ENCODE measurements around the gene VPS33B.
A peak's percentile ranks its signal among the peaks of the same experiment; 100 is the strongest.
"Not testable (repeated sequence)": the region's sequence is repeated elsewhere in the genome, so short reads cannot be mapped to it uniquely, and the experiment has no call there.

VPS33B gene

DNA sequence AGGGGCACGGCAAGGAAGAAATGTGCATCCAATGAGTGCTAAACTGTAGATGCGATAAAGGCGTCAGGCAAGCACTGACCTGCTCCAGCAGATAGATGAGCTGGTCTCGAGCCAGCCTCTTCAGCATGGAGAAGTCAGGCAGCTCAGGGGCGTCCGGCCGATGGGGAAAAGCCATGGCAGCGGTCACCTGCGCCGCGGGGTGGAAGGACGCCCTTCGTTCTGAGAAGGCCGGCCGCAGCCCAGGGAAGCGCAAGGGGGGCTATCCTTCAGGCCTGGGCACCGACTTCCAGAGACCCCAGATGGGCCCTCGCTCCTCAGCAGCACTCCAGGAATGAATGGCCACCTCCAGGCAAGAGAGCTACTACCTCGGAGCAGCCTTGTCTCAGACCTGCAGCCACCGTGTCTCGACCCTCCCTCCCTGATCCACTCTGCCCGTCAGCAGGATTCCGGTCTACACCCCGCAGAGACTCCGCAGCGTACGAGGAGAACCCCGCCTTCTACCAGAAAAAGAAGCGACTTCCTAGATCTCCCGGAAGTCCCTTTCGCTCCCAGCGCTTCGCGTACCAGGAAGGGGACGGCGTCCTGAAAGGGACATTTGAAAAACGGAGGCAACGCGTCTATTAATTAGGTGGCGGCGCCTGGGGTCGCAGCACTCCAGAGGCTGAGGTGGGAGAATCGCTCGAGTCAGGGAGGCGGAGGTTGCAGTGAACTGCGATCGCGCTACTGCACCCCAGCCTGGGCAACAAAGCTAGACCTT is at the start of gene VPS33B:
Gene VPS33B (minus strand): TSS at position 520 of the 757 bp plus-strand sequence. CDS start 345 bp downstream, at position 175.
- FAIRE-seq (no peak), DNase-seq (ENCODE audit: low spot score) (peak; percentile 71)

- DNase-seq (ENCODE audit: low spot score): no peak
- FAIRE-seq: no peak
Measured at GRCh38 chr15:91072161-91072560, 49.8 kb upstream of the VPS33B start.

- DNase-seq (ENCODE audit: low spot score) (no peak), FAIRE-seq (no peak)
Measured at GRCh38 chr15:91070872-91071271, 48.5 kb upstream of the VPS33B start.

GRCh38 chr15:91068966-91069365 is 46.6 kb upstream of the VPS33B start:
- DNase-seq (ENCODE audit: low spot score) (no peak), FAIRE-seq (no peak)

DNA sequence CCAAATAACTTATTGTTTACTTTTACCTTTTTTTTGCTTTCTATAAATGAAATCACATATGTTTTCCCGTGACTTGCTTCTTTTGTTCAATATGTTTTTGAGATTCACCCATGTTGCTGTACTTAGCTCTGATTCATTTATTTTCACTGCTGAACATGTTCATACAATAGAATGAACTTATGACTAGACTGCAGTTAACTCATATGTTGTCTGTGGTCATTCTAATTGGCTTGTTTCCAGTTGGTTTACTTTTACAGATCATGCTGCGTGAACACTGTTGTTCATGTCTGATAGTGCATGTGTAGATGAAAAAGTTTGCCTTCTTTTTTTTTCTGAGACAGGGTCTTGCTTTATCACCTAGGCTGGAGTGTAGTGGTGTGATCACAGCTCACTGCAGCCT is 46.0 kb upstream of the VPS33B start:
- FAIRE-seq (no peak), DNase-seq (ENCODE audit: low spot score) (no peak)

DNA sequence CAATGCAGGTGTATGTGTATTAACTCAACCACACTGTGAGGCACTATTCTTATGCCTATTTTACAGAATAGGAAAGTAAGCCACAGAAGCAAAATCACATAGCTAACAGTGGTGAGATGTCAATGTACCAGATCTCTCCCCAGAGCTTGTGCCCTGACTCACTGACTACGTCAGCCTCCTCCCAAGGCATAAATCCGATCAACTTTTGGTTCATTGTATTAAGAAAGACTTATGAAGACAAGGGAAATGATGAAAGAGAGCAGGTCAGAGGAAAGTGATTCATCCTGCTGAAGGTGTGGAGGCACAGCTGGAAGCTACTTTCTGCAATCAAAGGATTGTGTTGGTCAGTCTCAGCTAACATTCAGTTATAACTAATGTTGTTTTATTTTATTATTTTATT is 44.6 kb upstream of the VPS33B start:
- FAIRE-seq (no peak), DNase-seq (ENCODE audit: low spot score) (no peak)

- DNase-seq (ENCODE audit: low spot score): no peak
- FAIRE-seq: no peak
Measured at GRCh38 chr15:91065505-91065904, 43.1 kb upstream of the VPS33B start.

DNA sequence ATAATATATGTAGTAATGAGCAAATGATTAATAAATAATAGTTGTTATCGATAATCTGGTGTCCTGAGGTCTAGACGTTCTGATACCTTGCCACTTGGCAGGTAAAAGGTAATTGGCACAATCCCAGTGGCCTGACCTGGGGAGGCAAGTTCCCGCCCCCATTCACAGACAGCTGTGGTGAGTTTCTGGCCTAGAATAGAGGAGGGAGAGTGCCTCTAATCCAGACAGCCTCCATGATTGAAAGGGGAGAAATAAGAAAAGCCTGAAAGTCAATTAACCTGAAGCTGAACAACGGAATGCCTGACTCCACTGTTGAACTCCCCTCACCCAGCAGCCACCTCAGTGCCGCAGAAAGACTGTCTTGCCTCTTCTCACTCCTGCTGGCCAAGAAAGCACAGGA is 39.6 kb upstream of the VPS33B start:
- DNase-seq (ENCODE audit: low spot score) (no peak), FAIRE-seq (no peak)

DNA sequence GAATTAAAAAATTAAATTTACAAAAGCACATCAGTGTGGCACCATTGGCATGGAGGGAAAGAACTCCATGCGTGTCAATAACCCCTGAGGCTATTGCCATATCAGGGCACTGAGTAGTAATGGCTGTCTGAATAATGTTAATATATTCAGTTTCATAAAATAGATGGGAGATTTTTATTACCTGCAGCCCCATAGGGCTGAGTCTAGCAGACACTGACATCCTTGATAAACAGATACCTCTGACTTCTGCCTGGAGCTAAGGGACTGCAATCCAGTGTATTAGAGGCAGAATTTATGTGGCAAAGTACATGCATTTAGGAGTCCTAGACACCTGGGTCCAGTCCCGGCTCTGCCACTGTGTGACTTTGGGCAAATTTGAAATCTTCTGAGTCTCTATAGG is 38.8 kb upstream of the VPS33B start:
- FAIRE-seq: no peak

DNA sequence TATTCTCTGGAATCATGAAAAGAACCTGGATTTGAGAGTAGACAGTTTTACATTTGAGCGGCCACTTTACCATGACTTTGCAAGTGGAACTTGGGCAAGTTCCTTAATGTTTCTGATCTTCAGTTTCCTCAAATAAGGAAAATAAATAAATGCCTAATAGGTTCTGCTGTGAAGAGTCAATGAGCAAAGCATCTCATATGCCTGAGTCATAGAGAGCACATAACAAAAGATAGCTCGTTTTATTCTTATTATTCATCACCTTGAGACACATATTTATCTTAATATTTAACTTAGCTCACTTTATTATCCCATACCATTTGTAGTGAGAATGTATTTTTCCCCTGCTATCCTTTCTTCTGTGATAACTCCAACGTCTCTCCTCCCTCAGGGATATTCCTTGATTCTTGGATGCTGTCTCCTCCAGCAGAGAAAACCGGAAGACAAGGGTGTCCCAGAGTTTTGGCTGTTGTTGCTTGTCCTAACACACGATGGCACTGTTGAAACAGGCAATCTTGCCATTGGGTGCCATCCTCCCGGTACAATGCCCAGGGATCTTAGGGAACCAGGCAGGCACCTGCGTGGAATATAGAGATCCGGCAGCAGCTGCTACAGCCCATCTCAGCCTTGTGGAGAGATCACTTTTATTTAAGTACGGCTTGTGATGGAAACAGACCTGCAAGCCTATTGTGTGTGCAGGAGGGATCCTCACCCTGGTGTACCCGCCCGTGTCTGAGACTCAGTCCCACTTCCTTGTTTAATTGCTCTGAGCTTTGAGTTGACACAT is 33.3 kb upstream of the VPS33B start:
- peak; percentile 32 for FAIRE-seq

More for the DNA sequence above, 38.8 kb upstream of the VPS33B start:
- no peak for DNase-seq (ENCODE audit: low spot score)

DNA sequence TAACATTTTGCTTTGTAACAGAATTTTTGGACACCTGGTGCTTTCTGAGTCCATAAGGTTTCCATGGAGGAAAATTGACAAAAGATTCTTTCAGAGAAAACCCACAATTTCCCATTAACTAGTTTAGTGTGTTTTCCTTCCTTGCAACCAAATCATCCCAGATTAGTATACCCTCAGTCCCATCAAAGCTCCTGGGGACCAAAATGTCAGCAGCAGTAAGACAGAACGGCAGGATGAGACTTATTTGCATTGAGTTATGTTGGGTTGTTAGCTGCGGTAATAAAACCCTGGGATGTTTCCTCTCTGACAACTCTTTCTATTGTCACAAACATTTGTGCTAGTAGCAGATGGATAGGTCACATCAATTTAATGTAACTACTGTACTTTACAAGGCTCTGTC is 32.4 kb upstream of the VPS33B start:
- FAIRE-seq (no peak), DNase-seq (ENCODE audit: low spot score) (no peak)

More for the DNA sequence above, 33.3 kb upstream of the VPS33B start:
- DNase-seq (ENCODE audit: low spot score): peak; percentile 60

- no peak for DNase-seq (ENCODE audit: low spot score)
- no peak for FAIRE-seq
Measured at GRCh38 chr15:91051248-91051647, 28.9 kb upstream of the VPS33B start.

GRCh38 chr15:91050128-91050455 is 27.7 kb upstream of the VPS33B start:
- DNase-seq (ENCODE audit: low spot score) (no peak), FAIRE-seq (no peak)

- DNase-seq (ENCODE audit: low spot score) (peak; percentile 62), FAIRE-seq (no peak)
Measured at GRCh38 chr15:91049378-91050127, 27.2 kb upstream of the VPS33B start.

- FAIRE-seq (no peak), DNase-seq (ENCODE audit: low spot score) (peak; percentile 4)
Measured at GRCh38 chr15:91047545-91048199, 25.3 kb upstream of the VPS33B start.

DNA sequence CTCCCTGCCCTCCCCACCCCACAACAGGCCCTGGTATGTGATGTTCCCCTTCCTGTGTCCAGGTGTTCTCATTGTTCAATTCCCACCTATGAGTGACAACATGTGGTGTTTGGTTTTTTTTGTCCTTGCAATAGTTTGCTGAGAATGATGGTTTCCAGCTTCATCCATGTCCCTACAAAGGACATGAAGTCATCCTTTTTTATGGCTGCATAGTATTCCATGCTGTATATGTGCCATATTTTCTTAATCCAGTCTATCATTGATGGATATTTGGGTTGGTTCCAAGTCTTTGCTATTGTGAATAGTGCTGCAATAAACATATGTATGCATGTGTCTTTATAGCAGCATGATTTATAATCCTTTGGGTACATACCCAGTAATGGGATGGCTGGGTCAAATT is 23.7 kb upstream of the VPS33B start:
- DNase-seq (ENCODE audit: low spot score); FAIRE-seq: not testable (repeated sequence)

GRCh38 chr15:91045065-91045464 is 22.7 kb upstream of the VPS33B start:
- FAIRE-seq: no peak
- DNase-seq (ENCODE audit: low spot score): no peak

DNA sequence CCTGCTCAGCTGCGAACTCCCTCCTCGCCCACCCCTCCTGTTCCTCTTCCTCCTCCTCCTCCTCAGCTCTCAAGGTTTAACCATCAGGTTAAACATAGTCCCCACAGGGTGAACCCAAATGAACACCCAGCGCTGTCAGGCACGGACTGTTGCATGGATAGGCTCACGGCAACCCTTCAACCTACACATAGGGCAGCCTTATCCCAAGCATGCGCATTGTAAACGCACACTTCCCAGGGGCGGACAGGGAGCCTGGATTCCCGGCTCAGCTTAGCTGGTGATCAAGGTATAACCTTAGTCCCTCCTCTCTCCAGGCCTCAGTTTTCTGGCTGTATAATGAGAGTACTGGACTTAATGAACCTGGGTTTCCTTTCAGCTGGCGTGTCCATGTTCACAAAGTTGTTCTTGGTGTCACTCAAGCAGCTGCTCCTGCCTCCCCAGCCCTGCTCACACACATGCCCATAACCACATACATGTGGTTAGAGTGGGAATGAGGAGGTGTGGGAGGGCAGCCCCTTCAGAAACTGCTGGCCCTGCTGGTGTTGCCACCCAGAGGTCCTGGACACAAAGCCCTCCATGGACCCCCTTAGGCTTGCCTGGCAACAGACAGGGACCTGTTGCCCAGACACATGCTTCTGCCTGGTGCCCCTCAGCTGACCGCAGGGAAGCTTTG is 20.9 kb upstream of the VPS33B start:
- DNase-seq (ENCODE audit: low spot score) (no peak), FAIRE-seq (no peak)

DNA sequence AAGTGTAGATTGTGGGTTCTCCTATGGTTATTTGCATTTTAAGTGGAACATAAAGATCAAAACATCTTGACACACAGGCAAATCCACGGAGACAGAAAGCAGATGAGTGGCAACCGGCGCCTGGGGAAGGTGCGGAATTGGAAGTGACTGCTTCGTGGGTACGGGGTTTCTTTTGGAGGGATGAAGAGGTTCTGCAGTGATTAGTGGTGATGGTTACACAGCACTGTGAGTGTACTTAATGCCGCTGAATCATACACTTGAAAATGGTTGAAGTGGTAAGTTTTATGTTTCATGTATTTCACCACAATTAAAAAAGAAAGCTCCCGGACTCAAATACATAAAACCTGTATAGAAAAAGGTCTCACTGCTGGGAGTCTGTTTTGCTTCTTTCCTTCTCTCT is 18.5 kb upstream of the VPS33B start:
- DNase-seq (ENCODE audit: low spot score) (no peak), FAIRE-seq (no peak)

DNA sequence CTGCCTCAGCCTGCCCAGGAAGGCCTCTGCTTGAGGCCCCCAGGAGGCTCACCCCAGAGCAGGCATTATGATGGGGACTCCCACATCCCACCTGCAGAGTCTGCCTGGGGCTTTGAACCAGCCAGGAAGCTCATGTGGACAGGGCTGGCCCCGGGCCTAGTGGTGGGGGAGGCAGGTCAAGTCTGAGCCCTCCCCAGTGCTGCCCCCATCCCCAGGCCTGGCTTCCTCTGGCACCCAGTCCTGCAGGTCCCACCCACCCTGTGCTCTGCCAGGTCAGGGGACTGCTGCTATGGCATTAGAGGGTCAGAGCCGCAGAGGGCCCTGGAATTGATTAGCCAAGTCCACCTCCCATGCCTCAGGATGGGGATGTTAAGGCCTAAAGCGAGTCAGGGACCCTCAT is 17.6 kb upstream of the VPS33B start:
- FAIRE-seq: no peak
- DNase-seq (ENCODE audit: low spot score): no peak

Measured in RCC 7860 (cell line).